ENCODE results near the gene ARL15. TPM values are rescaled to one million over a fixed set of nuclear protein-coding genes. Genes with fewer than 3 reads are reported as not detected.

ARL15 gene
- 10 to 100 TPM; 18.6 to 22.0 TPM for total RNA-seq

DNA sequence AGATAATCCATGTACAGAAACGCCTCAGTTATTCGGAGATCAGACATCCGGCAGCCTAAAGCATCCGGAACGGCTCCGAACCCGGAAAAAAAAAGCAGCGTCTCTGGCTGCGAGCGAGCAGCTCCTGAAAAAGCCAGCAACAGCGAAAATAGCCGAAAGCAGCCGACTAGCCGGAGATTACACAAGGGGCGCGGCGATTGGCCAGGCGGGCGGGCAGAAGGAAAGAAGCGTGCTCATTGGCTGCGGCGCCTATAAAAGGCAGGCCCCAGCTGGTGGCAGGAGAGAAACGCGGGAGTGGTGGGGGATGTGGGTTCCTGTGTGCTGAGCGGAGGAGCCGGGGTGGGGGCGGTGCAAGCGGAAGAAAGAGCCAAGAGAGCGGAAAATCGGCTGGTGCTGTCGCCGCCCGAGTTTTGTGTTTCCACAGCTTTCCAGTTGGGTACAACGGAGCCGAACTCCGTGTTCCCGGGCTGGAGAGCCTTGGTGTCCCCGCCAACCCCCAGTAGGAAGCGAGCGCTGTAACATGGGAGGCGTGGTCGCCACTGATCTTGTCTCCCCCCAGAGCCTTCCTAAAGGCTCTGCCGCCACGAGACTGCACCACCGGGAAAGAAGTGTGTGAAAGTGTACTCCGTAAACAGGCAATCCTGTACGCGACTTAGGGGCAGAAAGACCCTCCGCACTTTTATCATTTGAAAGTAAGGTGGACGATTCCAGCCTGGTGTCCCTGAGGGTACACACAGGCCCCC, at the start of gene ARL15:
Gene ARL15, minus strand, starts transcription at position 141 of the 743 bp plus-strand sequence.

Small RNAs within 50 kb of the gene (small RNA-seq; reads per million reads assigned to genes)
- gene AC008873.1: 0 reads per million in 2 donors
- gene MIR4459: 0 reads per million in 2 donors
- 0.17 to 0.51 reads per million in 2 donors for gene MIR581
- gene RNU6-272P: 0 reads per million in 2 donors

Other genes starting within 250 kb of the ARL15 start
- gene HSPB3, start 145.1 kb upstream of the ARL15 start, total RNA-seq: not detected
- gene SNX18, start 207.2 kb upstream of the ARL15 start, total RNA-seq: 10 to 100 TPM; 23.4 to 28.3 TPM